SK-N-SH (cell line): ENCODE results near the gene PKP2. TPM values are rescaled to one million over a fixed set of nuclear protein-coding genes. Genes with fewer than 3 reads are reported as not detected.

ENCODE experiments used
- CTCF ChIA-PET: fragments of 300-600, 350-600 bp; formaldehyde crosslinking; extraction: SDS; loops from one replicate; lab custom pipeline; 2021; lab: Yijun Ruan, JAX
- POLR2A ChIA-PET: fragments of 350-600 bp; sonication (Branson Sonifier 250); formaldehyde crosslinking; extraction: SDS; loops from one replicate; lab custom pipeline; 2020; ENCODE audit warnings: antibody characterized with exemption, inconsistent platforms; lab: Yijun Ruan, JAX
- DNase-seq: peaks from one replicate; pipeline ENCODE4 v3.0.0; 2012
- H2AFZ ChIP-seq: fragments of 200-600 bp; sonication (generic); 2 replicates; pipeline ENCODE4 v1.8.1; 2016; ENCODE audit warnings: antibody characterized with exemption, mild to moderate bottlenecking, low read depth
- H3F3A ChIP-seq: fragments of 200-600 bp; sonication (generic); replicated peaks from 2 replicates; pipeline ENCODE3; 2016; ENCODE audit warnings: antibody characterized with exemption, mild to moderate bottlenecking; ENCODE audit not compliant: insufficient read depth
- H3K27ac ChIP-seq, 2 experiments: fragments of 200-500 bp in 1 of 2; fragments of 200-600 bp in 1 of 2; sonication (Bioruptor generic) in 1 of 2; sonication (generic), shearing (Covaris generic) in 1 of 2; 2 replicates each; pipeline versions ENCODE4 v1.5.1 to v1.6.1; 2014 to 2016; ENCODE audit warnings: low read depth in 2 of 2, inconsistent platforms in 1 of 2, low read length in 1 of 2, mild to moderate bottlenecking in 1 of 2, mixed read lengths in 1 of 2
- H3K27me3 ChIP-seq: fragments of 200-600 bp; sonication (generic), shearing (Covaris generic); 2 replicates; pipeline ENCODE4 v1.6.1; 2016; ENCODE audit warnings: mixed run types; ENCODE audit not compliant: insufficient read depth
- H3K36me3 ChIP-seq, 2 experiments: fragments of 200-500 bp in 1 of 2; fragments of 200-600 bp in 1 of 2; sonication (Bioruptor generic) in 1 of 2; sonication (generic) in 1 of 2; replicated peaks in 1 of 2; 2 replicates each; pipeline versions ENCODE3 to v1.5.1; 2014 to 2016; ENCODE audit warnings: low read length in 1 of 2, mild to moderate bottlenecking in 1 of 2; ENCODE audit not compliant: insufficient read depth in 2 of 2, control insufficient read depth in 1 of 2
- H3K4me1 ChIP-seq, 2 experiments: fragments of 200-500 bp in 1 of 2; fragments of 200-600 bp in 1 of 2; sonication (Bioruptor generic) in 1 of 2; sonication (generic), shearing (Covaris generic) in 1 of 2; 2 replicates each; pipeline versions ENCODE4 v1.5.1 to v1.6.1; 2014 to 2016; ENCODE audit warnings: low read depth in 1 of 2, low read length in 1 of 2, mixed run types in 1 of 2; ENCODE audit not compliant: insufficient read depth in 2 of 2, control insufficient read depth in 1 of 2
- H3K4me2 ChIP-seq: fragments of 200-600 bp; sonication (generic), shearing (Covaris generic); 2 replicates; pipeline ENCODE4 v1.6.1; 2017; ENCODE audit warnings: mixed run types
- H3K4me3 ChIP-seq, 2 experiments: fragments of 200-500 bp in 1 of 2; fragments of 200-600 bp in 1 of 2; sonication (Bioruptor generic) in 1 of 2; sonication (generic), shearing (Covaris generic) in 1 of 2; 2 replicates each; pipeline versions ENCODE4 v1.5.1 to v1.8.1; 2014 to 2016; ENCODE audit warnings: low read depth in 2 of 2, inconsistent platforms in 1 of 2, low read length in 1 of 2, mild to moderate bottlenecking in 1 of 2, mixed read lengths in 1 of 2, moderate library complexity in 1 of 2
- H3K79me2 ChIP-seq: fragments of 200-600 bp; sonication (generic); 2 replicates; pipeline ENCODE4 v1.8.1; 2017; ENCODE audit warnings: mild to moderate bottlenecking; ENCODE audit not compliant: insufficient read depth
- H3K9ac ChIP-seq: fragments of 200-600 bp; sonication (generic); 2 replicates; pipeline ENCODE4 v1.6.1; 2017; ENCODE audit warnings: mixed run types
- H3K9me2 ChIP-seq: fragments of 200-600 bp; sonication (generic); 2 replicates; pipeline ENCODE4 v1.6.1; 2017; ENCODE audit warnings: mixed run types
- H3K9me3 ChIP-seq: fragments of 200-600 bp; sonication (generic); 2 replicates; pipeline ENCODE4 v1.6.1; 2017; ENCODE audit warnings: mixed run types, mild to moderate bottlenecking, moderate library complexity
- H4K20me1 ChIP-seq: fragments of 200-600 bp; sonication (generic); 2 replicates; pipeline ENCODE4 v1.6.1; 2017; ENCODE audit warnings: mild to moderate bottlenecking, mixed run types; ENCODE audit not compliant: insufficient read depth
- CHD2 ChIP-seq: fragments of 150-350 bp; IDR thresholded peaks from 2 replicates; pipeline ENCODE4 v1.6.1; 2018; ENCODE audit warnings: low read length; ENCODE audit not compliant: partially characterized antibody
- EP300 ChIP-seq, 2 experiments: IDR thresholded peaks; 2 replicates each; pipeline versions ENCODE4 v1.4.0 to v1.6.1; 2012; ENCODE audit warnings: borderline replicate concordance in 1 of 2, low read depth in 1 of 2, low read length in 1 of 2
- EZH2phosphoT487 ChIP-seq: fragments of 200-600 bp; sonication (generic); IDR thresholded peaks from 2 replicates; pipeline ENCODE4 v1.6.1; 2017; ENCODE audit warnings: low read depth, mixed run types, mild to moderate bottlenecking, antibody characterized with exemption, moderate library complexity, borderline replicate concordance
- FOXM1 ChIP-seq: IDR thresholded peaks from 2 replicates; pipeline ENCODE4 v1.4.0; 2012; ENCODE audit warnings: low read depth, mild to moderate bottlenecking
- GABPA ChIP-seq: IDR thresholded peaks from 2 replicates; pipeline ENCODE4 v1.4.0; 2012; ENCODE audit warnings: low read depth, mild to moderate bottlenecking
- IRF3 ChIP-seq: fragments of 150-350 bp; IDR thresholded peaks from 2 replicates; pipeline ENCODE4 v1.6.1; 2016; ENCODE audit warnings: mild to moderate bottlenecking, low read depth, low read length
- JUND ChIP-seq: IDR thresholded peaks from 2 replicates; pipeline ENCODE4 v1.4.0; 2012
- MAX ChIP-seq: IDR thresholded peaks from 2 replicates; pipeline ENCODE4 v1.4.0; 2012; ENCODE audit warnings: low read depth
- MEF2A ChIP-seq: IDR thresholded peaks from 2 replicates; pipeline ENCODE4 v1.4.0; 2012; ENCODE audit warnings: low read depth, borderline replicate concordance
- NRF1 ChIP-seq: IDR thresholded peaks from 2 replicates; pipeline ENCODE4 v1.6.1; 2012; ENCODE audit warnings: low read depth, mild to moderate bottlenecking, low read length
- POLR2AphosphoS5 ChIP-seq: IDR thresholded peaks from 2 replicates; pipeline ENCODE4 v1.6.1; 2012; ENCODE audit warnings: low read depth, low read length
- REST ChIP-seq: IDR thresholded peaks from 2 replicates; pipeline ENCODE4 v1.6.1; 2012; ENCODE audit warnings: mild to moderate bottlenecking, low read depth, low read length, moderate library complexity
- RFX5 ChIP-seq: IDR thresholded peaks from 2 replicates; pipeline ENCODE4 v1.6.1; 2012; ENCODE audit warnings: mild to moderate bottlenecking, improper control_type of control experiment, low read length
- RXRA ChIP-seq: IDR thresholded peaks from 2 replicates; pipeline ENCODE4 v1.4.0; 2012; ENCODE audit warnings: low read depth, mild to moderate bottlenecking, borderline replicate concordance
- SMC3 ChIP-seq: IDR thresholded peaks from 2 replicates; pipeline ENCODE4 v1.6.1; 2012; ENCODE audit warnings: low read depth, low read length, improper control_type of control experiment
- USF2 ChIP-seq: fragments of 150-350 bp; IDR thresholded peaks from 2 replicates; pipeline ENCODE4 v1.6.1; 2017; ENCODE audit warnings: antibody characterized with exemption, low read length, low read depth, borderline replicate concordance
- ZBTB33 ChIP-seq: IDR thresholded peaks from 2 replicates; pipeline ENCODE4 v1.4.0; 2012; ENCODE audit warnings: low read depth, borderline replicate concordance
- WGBS: methylation state at CpG from one replicate; pipeline ENCODE4 v1.1.6; 2017; ENCODE audit warnings: low lambda C conversion rate; 5-methylcytosine and 5-hydroxymethylcytosine counted together
- polyA plus RNA-seq, 3 experiments: library from polyadenylated mRNA; depleted of rRNA; stranded (reverse); fragments of >200 nt; gene quantifications; 2 replicates each; pipeline ENCODE4 v1.2.3, GENCODE V29; 2012

Gene PKP2
- polyA plus RNA-seq, 1 of the 3 experiments (the other 2 are of a cell fraction), result 0.10 TPM

GRCh38 chr12:32765906-32766305 is 130.7 kb downstream of the PKP2 start:
- no peak overlapping the region for H3K9ac ChIP-seq
- no peak overlapping the region for H3K4me3 ChIP-seq
- no peaks in the 10 kb centered on the region for H3K9me3 ChIP-seq
- no peaks in the 10 kb centered on the region for H4K20me1 ChIP-seq
- 0 out of 2 replicates have a peak, but pooled peaks cover 10% of the 10 kb centered on the region for H3K27me3 ChIP-seq
- H3K9me2 ChIP-seq, result no peaks in the 10 kb centered on the region
- TF ChIP-seq MAX, result no peak
- TF ChIP-seq MEF2A, result no peak
- TF ChIP-seq FOXM1, result no peak
- no peak for TF ChIP-seq RXRA
- no peak for TF ChIP-seq JUND
- TF ChIP-seq POLR2AphosphoS5, result no peak
- no peak for TF ChIP-seq GABPA
- TF ChIP-seq, all 33 proteins: peak for 0
- Histone ChIP-seq H3K4me1 (no peaks in the 10 kb centered on the region), H3F3A (no peaks in the 10 kb centered on the region), H3K79me2 (no peaks in the 10 kb centered on the region), H3K36me3 (no peaks in the 10 kb centered on the region), H2AFZ (no peak overlapping the region), H3K27ac (no peak overlapping the region), H3K4me2 (no peak overlapping the region)
- ChIA-PET POLR2A (no interaction called here), CTCF (interaction anchor here (4.1 kb wide), 1 partner anchor 10 kb away, joined by 22 read pairs; the partner anchor contains the start of gene YARS2)
- WGBS, result 40% methylated on average over 4 of the region's 4 CpGs
- DNase-seq, result no peak

- Histone ChIP-seq H3K9ac (no peak overlapping the region), H4K20me1 (no peaks in the 10 kb centered on the region), H3K9me2 (no peaks in the 10 kb centered on the region), H3K9me3 (no peaks in the 10 kb centered on the region), H3K27me3 (0 out of 2 replicates have a peak, but pooled peaks cover 10% of the 10 kb centered on the region), H3K79me2 (no peaks in the 10 kb centered on the region), H3K27ac (no peak overlapping the region), H3K4me3 (no peak overlapping the region), H3K4me2 (no peak overlapping the region), H3K36me3 (no peaks in the 10 kb centered on the region), H2AFZ (no peak overlapping the region), H3K4me1 (peaks cover 0 to 2% of the 10 kb centered on the region in 2 experiments; a peak in 1 of 4 replicates), H3F3A (no peaks in the 10 kb centered on the region)
- ChIA-PET POLR2A (no interaction called here), CTCF (interaction anchor here (0.8 kb wide), 1 partner anchor 85 kb away, joined by 3 read pairs; no protein-coding TSS in a partner anchor)
- 7% methylated on average over 1 of the region's 1 CpG for WGBS
- no peak for DNase-seq
- TF ChIP-seq RFX5 (no peak), SMC3 (no peak), FOXM1 (no peak), EZH2phosphoT487 (no peak), USF2 (no peak), IRF3 (no peak), ZBTB33 (no peak), NRF1 (no peak), MAX (no peak), REST (no peak), CHD2 (no peak), EP300 (IDR thresholded peaks at IDR 0.05; ENCODE audit: borderline replicate concordance in 1 of 2, low read depth in 1 of 2, low read length in 1 of 2) (no peak)
These were observed 134.9 kb downstream of the PKP2 start for GRCh38 chr12:32761716-32762115.
